SK-N-SH treated with all-trans-retinoic acid at 6 μM for 48 hours (cell line): ENCODE measurements around the gene ST8SIA1.

Source experiments
- GLIS3 ChIP-seq: fragments of 250-450 bp; sonication (Bioruptor Pico); IDR thresholded peaks from 2 replicates; pipeline ENCODE4 v1.5.0; 2020; ENCODE audit warnings: mild to moderate bottlenecking, moderate library complexity
- OSR1 ChIP-seq: fragments of 250-450 bp; sonication (Bioruptor Pico); IDR thresholded peaks from 2 replicates; pipeline ENCODE4 v1.8.0; 2022; ENCODE audit warnings: moderate library complexity, mild to moderate bottlenecking, inconsistent platforms
- ZFP30 ChIP-seq: fragments of 450-650 bp; formaldehyde crosslinking; IDR thresholded peaks from 2 replicates; pipeline ENCODE4 v1.5.0; 2022; ENCODE audit warnings: mild to moderate bottlenecking, moderate library complexity
- TF ChIP-seq, protein P1 (sequence below): fragments of 250-450 bp; sonication (Bioruptor Pico); IDR thresholded peaks from 2 replicates; pipeline ENCODE4 v1.8.0; 2020; ENCODE audit warnings: mild to moderate bottlenecking, moderate library complexity, borderline replicate concordance
- TF ChIP-seq, protein P2 (sequence below): fragments of 250-450 bp; sonication (Bioruptor Pico); IDR thresholded peaks from 2 replicates; pipeline ENCODE4 v1.5.1; 2020; ENCODE audit warnings: low read depth, mild to moderate bottlenecking, moderate library complexity

DNA sequence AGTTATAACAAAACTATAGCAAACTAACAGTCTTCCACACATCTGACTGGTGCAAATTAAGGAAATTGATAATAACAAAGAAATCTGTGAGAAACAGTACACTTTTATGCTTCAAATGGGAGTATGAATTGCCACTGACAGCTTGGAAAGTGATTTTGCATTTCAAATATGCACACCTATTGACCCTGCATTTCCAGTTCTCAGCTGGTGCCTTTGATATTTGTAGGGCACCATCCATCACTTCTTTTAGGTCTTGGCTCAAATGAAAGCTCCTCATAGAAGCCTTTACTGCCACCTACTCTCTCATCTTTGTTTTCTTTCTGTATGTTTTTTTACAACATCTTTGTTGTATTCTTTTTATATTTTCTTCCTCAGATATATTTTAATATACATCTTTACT is 125.1 kb downstream of the ST8SIA1 start:
- TF ChIP-seq OSR1 (CRISPR knock-in tag) (no peak), ZFP30 (CRISPR knock-in tag) (no peak), GLIS3 (CRISPR knock-in tag) (no peak)
- TF ChIP-seq, protein P1, sequence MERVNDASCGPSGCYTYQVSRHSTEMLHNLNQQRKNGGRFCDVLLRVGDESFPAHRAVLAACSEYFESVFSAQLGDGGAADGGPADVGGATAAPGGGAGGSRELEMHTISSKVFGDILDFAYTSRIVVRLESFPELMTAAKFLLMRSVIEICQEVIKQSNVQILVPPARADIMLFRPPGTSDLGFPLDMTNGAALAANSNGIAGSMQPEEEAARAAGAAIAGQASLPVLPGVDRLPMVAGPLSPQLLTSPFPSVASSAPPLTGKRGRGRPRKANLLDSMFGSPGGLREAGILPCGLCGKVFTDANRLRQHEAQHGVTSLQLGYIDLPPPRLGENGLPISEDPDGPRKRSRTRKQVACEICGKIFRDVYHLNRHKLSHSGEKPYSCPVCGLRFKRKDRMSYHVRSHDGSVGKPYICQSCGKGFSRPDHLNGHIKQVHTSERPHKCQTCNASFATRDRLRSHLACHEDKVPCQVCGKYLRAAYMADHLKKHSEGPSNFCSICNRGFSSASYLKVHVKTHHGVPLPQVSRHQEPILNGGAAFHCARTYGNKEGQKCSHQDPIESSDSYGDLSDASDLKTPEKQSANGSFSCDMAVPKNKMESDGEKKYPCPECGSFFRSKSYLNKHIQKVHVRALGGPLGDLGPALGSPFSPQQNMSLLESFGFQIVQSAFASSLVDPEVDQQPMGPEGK (CRISPR knock-in tag), result no peak
- TF ChIP-seq, protein P2, sequence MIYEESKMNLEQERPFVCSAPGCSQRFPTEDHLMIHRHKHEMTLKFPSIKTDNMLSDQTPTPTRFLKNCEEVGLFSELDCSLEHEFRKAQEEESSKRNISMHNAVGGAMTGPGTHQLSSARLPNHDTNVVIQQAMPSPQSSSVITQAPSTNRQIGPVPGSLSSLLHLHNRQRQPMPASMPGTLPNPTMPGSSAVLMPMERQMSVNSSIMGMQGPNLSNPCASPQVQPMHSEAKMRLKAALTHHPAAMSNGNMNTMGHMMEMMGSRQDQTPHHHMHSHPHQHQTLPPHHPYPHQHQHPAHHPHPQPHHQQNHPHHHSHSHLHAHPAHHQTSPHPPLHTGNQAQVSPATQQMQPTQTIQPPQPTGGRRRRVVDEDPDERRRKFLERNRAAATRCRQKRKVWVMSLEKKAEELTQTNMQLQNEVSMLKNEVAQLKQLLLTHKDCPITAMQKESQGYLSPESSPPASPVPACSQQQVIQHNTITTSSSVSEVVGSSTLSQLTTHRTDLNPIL, result no peak
